Measurements from ENCODE around the gene TMEM239. TPM values are rescaled to one million over a fixed set of nuclear protein-coding genes. Genes with fewer than 3 reads are reported as not detected.

The TMEM239 gene
- polyA plus RNA-seq, 1 donor (not counting 4 experiments of a cell fraction or from before 2014, with no cell fraction given), result not detected

DNA sequence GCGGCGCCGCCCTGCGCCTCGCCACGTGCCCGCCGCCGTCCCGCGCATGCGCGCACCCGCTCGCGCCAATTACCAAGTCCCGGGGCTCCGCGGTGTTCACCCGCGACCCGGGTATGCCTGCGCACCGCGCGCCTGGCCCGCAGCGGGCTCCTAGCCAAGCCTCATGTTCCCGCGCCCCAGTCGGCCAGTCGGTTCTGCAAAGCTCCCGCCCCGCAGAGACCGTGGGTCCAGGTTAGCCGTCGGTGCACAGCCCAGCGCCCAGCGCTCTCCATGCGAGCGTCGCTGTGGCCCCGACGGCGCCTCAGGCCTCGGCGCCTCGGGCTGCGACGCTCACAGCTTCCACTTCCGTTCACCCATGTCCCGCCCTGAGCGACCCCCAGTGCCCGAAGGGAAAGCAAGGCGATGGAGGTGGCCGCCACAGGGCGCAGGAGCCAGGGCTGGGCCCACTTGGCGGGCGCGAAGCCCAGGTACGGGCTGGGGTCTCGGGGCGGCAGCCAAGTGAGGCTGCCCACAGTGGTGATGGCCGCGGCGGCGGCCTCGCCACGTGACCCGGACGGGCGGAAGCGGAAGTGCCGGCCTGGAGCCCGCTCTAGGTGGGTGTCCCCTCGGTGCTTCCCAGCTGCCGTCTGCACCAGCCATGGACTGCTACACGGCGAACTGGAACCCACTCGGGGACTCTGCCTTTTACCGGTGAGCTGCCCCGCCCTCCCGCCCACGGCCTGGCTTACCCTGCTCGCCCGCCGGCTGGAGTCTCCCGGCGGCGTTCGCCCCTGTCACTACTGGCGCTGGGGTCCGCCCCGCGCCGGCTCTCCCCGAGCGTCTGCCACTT is 24.2 kb downstream of the TMEM239 start, which contains the start of the genes PCED1A and VPS16:
Gene PCED1A (minus strand): TSS at position 518 of the 829 bp plus-strand sequence. CDS start 743 bp downstream, outside the sequence.
Gene VPS16 (plus strand): TSS at position 608 of the 829 bp plus-strand sequence. CDS start 30 bp downstream, at position 638.
- Histone ChIP-seq H3K4me2 (ENCODE audit: control insufficient read depth, extremely low read depth, insufficient read depth, low read depth, low read length) (peak within 1 kb of the TSS; percentile 87), H3K27me3 (ENCODE audit: control insufficient read depth, extremely low read depth, insufficient read depth, low read length) (no peaks in the 10 kb centered on the region), H3K36me3 (ENCODE audit: control insufficient read depth in 2 of 2, extremely low read depth in 1 of 2, insufficient read depth in 2 of 2, low read length in 2 of 2) (no peaks in the 10 kb centered on the region), H3K4me1 (ENCODE audit: control insufficient read depth, extremely low read depth, insufficient read depth, low read length) (peaks cover 6% of the 10 kb centered on the region), H4K20me1 (ENCODE audit: control insufficient read depth, extremely low read depth, insufficient read depth, low read length) (no peaks in the 10 kb centered on the region), H3K27ac (ENCODE audit: control insufficient read depth, insufficient read depth, low read length) (peak within 1 kb of the TSS; percentile 78), H3K79me2 (ENCODE audit: control insufficient read depth, insufficient read depth, low read length) (no peaks in the 10 kb centered on the region), H3K9me1 (ENCODE audit: control insufficient read depth, extremely low read depth, insufficient read depth, low read length) (peaks cover 2% of the 10 kb centered on the region), H3K4me3 (ENCODE audit: control insufficient read depth in 2 of 3, extremely low read depth in 1 of 3, insufficient read depth in 2 of 3, low read depth in 1 of 3, low read length in 3 of 3) (peak within 1 kb of the TSS; percentile 74 to 85 (median 75)), H2AFZ (ENCODE audit: control insufficient read depth, low read length) (peak within 1 kb of the TSS; percentile 97), H3K9ac (ENCODE audit: control insufficient read depth, extremely low read depth, insufficient read depth, low read length) (peak within 1 kb of the TSS; percentile 81), H3K9me3 (ENCODE audit: control insufficient read depth, low read depth, low read length) (no peaks in the 10 kb centered on the region)
- TF ChIP-seq, protein P1, sequence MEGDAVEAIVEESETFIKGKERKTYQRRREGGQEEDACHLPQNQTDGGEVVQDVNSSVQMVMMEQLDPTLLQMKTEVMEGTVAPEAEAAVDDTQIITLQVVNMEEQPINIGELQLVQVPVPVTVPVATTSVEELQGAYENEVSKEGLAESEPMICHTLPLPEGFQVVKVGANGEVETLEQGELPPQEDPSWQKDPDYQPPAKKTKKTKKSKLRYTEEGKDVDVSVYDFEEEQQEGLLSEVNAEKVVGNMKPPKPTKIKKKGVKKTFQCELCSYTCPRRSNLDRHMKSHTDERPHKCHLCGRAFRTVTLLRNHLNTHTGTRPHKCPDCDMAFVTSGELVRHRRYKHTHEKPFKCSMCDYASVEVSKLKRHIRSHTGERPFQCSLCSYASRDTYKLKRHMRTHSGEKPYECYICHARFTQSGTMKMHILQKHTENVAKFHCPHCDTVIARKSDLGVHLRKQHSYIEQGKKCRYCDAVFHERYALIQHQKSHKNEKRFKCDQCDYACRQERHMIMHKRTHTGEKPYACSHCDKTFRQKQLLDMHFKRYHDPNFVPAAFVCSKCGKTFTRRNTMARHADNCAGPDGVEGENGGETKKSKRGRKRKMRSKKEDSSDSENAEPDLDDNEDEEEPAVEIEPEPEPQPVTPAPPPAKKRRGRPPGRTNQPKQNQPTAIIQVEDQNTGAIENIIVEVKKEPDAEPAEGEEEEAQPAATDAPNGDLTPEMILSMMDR (optimal IDR thresholded peaks at IDR 0.05 in 1 of 3, IDR thresholded peaks at IDR 0.05 in 1 of 3, conservative IDR thresholded peaks at IDR 0.05 in 1 of 3; ENCODE audit: extremely low read depth in 1 of 3, insufficient read depth in 2 of 3, low read length in 3 of 3), result no peak
- TF ChIP-seq EZH2 (IDR thresholded peaks at IDR 0.05; ENCODE audit: low read length), result no peak
- DNase-seq (ENCODE audit: low read depth, low spot score) (no peak), FAIRE-seq (no peak)
- dilution Hi-C loops (cut with MboI; ENCODE audit: extremely low pct_ligation_motif_present, low sequenced_read_pairs), result no loop called here

DNA sequence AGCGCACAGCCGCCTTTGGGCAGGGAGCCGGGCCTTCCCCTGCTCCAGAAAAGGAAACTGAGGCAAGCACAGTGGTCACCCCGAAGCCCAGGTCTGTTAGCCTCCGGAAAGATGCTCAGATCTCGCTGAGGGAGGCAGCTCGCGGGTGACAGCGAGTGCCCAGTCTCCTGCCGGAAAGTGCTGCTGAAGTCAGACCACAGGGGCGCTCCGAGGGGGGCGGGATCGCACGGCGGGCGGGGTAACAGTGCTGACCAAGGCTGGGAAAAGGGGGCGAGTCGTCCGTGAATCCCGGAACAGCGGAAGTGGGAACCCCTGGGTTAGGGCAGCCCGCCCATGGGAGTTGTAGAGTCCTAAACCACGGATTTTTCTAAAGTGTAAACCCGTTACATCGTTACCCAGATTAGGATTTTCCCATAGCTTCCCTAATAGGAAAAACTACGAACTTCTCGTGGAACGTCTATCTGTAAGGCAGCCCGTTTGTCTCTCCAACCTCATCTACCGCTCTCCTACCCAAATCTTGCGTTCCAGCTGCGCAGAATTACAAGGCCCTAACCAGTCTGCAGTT is 24.9 kb downstream of the TMEM239 start:
- Histone ChIP-seq H3K79me2 (ENCODE audit: control insufficient read depth, insufficient read depth, low read length) (no peaks in the 10 kb centered on the region), H3K4me1 (ENCODE audit: control insufficient read depth, extremely low read depth, insufficient read depth, low read length) (peaks cover 6% of the 10 kb centered on the region), H4K20me1 (ENCODE audit: control insufficient read depth, extremely low read depth, insufficient read depth, low read length) (no peaks in the 10 kb centered on the region), H2AFZ (ENCODE audit: control insufficient read depth, low read length) (peak overlapping the region; percentile 97), H3K9me1 (ENCODE audit: control insufficient read depth, extremely low read depth, insufficient read depth, low read length) (peaks cover 2% of the 10 kb centered on the region), H3K36me3 (ENCODE audit: control insufficient read depth in 2 of 2, extremely low read depth in 1 of 2, insufficient read depth in 2 of 2, low read length in 2 of 2) (no peaks in the 10 kb centered on the region), H3K9ac (ENCODE audit: control insufficient read depth, extremely low read depth, insufficient read depth, low read length) (peak overlapping the region; percentile 81), H3K9me3 (ENCODE audit: control insufficient read depth, low read depth, low read length) (no peaks in the 10 kb centered on the region), H3K27ac (ENCODE audit: control insufficient read depth, insufficient read depth, low read length) (peak overlapping the region; percentile 17), H3K4me2 (ENCODE audit: control insufficient read depth, extremely low read depth, insufficient read depth, low read depth, low read length) (peak overlapping the region; percentile 87), H3K4me3 (ENCODE audit: control insufficient read depth in 2 of 3, extremely low read depth in 1 of 3, insufficient read depth in 2 of 3, low read depth in 1 of 3, low read length in 3 of 3) (peak overlapping the region; percentile 74 to 85 (median 75)), H3K27me3 (ENCODE audit: control insufficient read depth, extremely low read depth, insufficient read depth, low read length) (no peaks in the 10 kb centered on the region)
- dilution Hi-C loops (cut with MboI; ENCODE audit: extremely low pct_ligation_motif_present, low sequenced_read_pairs), result no loop called here
- DNase-seq (ENCODE audit: low read depth, low spot score) (no peak), FAIRE-seq (no peak)
- no peak for TF ChIP-seq EZH2 (IDR thresholded peaks at IDR 0.05; ENCODE audit: low read length)
- TF ChIP-seq, protein P1 (optimal IDR thresholded peaks at IDR 0.05 in 1 of 3, IDR thresholded peaks at IDR 0.05 in 1 of 3, conservative IDR thresholded peaks at IDR 0.05 in 1 of 3; ENCODE audit: extremely low read depth in 1 of 3, insufficient read depth in 2 of 3, low read length in 3 of 3), result no peak

Data from keratinocyte (primary cell).